CD14-positive monocyte (primary cell): Measurements from ENCODE around the gene SMCO4. TPM values are rescaled to one million over a fixed set of nuclear protein-coding genes. Genes with fewer than 3 reads are reported as not detected.
A peak's percentile ranks its signal among the peaks of the same experiment; 100 is the strongest.

Experiments
- DNase-seq, 3 donors: peaks; one replicate each; pipeline ENCODE4 v3.0.0-alpha.2; 2011 to 2022
- H2AFZ ChIP-seq: 2 replicates; pipeline ENCODE4 v1.6.0; 2012; ENCODE audit warnings: mild to moderate bottlenecking, low read depth, low read length, inconsistent platforms; ENCODE audit not compliant: insufficient read depth, poor library complexity, severe bottlenecking
- H3K27ac ChIP-seq, 2 donors: 1 replicate in 1 of 2; 2 replicates in 1 of 2; pipeline ENCODE4 v1.5.1; 2012 to 2013; ENCODE audit warnings: low read length in 2 of 2, control low read depth in 1 of 2, inconsistent platforms in 1 of 2, low read depth in 1 of 2, mild to moderate bottlenecking in 1 of 2
- H3K27me3 ChIP-seq, 2 donors: one replicate each; pipeline versions ENCODE4 v1.6.0 to v1.6.1; 2011 to 2013; ENCODE audit warnings: low read length in 2 of 2; ENCODE audit not compliant: control insufficient read depth in 2 of 2, insufficient read depth in 2 of 2
- H3K36me3 ChIP-seq, 2 donors: replicated peaks in 1 of 2; 1 replicate in 1 of 2; 2 replicates in 1 of 2; pipeline versions ENCODE4 v1.5.1 to v1.6.1; 2012 to 2013; ENCODE audit warnings: low read length in 2 of 2, control low read depth in 1 of 2, inconsistent platforms in 1 of 2, mild to moderate bottlenecking in 1 of 2; ENCODE audit not compliant: insufficient read depth in 2 of 2, control insufficient read depth in 1 of 2
- H3K4me1 ChIP-seq, 2 donors: 1 replicate in 1 of 2; 2 replicates in 1 of 2; pipeline versions ENCODE4 v1.5.1 to v1.6.1; 2012 to 2013; ENCODE audit warnings: low read length in 2 of 2, control low read depth in 1 of 2, inconsistent platforms in 1 of 2, mild to moderate bottlenecking in 1 of 2, moderate library complexity in 1 of 2; ENCODE audit not compliant: insufficient read depth in 2 of 2, control insufficient read depth in 1 of 2
- H3K4me2 ChIP-seq: replicated peaks from 2 replicates; pipeline ENCODE3; 2012; ENCODE audit warnings: low read length, moderate library complexity, mild to moderate bottlenecking; ENCODE audit not compliant: poor library complexity, severe bottlenecking; ENCODE audit errors: extremely low read depth
- H3K4me3 ChIP-seq, 3 experiments: fragments of 200-600 bp in 1 of 3; sonication (generic) in 1 of 3; replicated peaks in 1 of 3; 1 replicate in 2 of 3; 2 replicates in 1 of 3; pipeline ENCODE4 v1.5.1; 2011 to 2013; ENCODE audit warnings: low read length in 3 of 3, mild to moderate bottlenecking in 3 of 3, control low read depth in 2 of 3, low read depth in 2 of 3, inconsistent platforms in 1 of 3, moderate library complexity in 1 of 3
- H3K79me2 ChIP-seq: 2 replicates; pipeline ENCODE4 v1.6.0; 2012; ENCODE audit warnings: mild to moderate bottlenecking, control low read depth, inconsistent platforms, low read length, moderate library complexity; ENCODE audit not compliant: insufficient read depth
- H3K9ac ChIP-seq: 2 replicates; pipeline ENCODE4 v1.6.0; 2017; ENCODE audit warnings: low read length, mild to moderate bottlenecking; ENCODE audit not compliant: insufficient read depth, poor library complexity, severe bottlenecking
- H3K9me3 ChIP-seq, 2 donors: replicated peaks in 1 of 2; 1 replicate in 1 of 2; 2 replicates in 1 of 2; pipeline versions ENCODE4 v1.5.1 to v1.6.1; 2012 to 2013; ENCODE audit warnings: low read length in 2 of 2, control low read depth in 1 of 2; ENCODE audit not compliant: control insufficient read depth in 1 of 2, insufficient read depth in 1 of 2
- H4K20me1 ChIP-seq: 2 replicates; pipeline ENCODE4 v1.6.0; 2012; ENCODE audit warnings: mild to moderate bottlenecking, low read length, control low read depth, moderate library complexity; ENCODE audit not compliant: insufficient read depth
- H3K27ac Mint-ChIP-seq, 7 donors: one replicate each; pipeline ENCODE4 v1.8.0; 2020; ENCODE audit warnings: mild to moderate bottlenecking in 7 of 7, mixed read lengths in 7 of 7, moderate library complexity in 6 of 7, inconsistent platforms in 2 of 7
- H3K27me3 Mint-ChIP-seq, 3 donors: one replicate each; pipeline ENCODE4 v1.8.0; 2021 to 2022; ENCODE audit warnings: low read depth in 3 of 3, mild to moderate bottlenecking in 3 of 3, mixed read lengths in 3 of 3, moderate library complexity in 3 of 3, inconsistent platforms in 1 of 3
- H3K36me3 Mint-ChIP-seq, 2 donors: one replicate each; pipeline ENCODE4 v1.8.0; 2020; ENCODE audit warnings: mixed read lengths in 2 of 2, inconsistent platforms in 1 of 2, mild to moderate bottlenecking in 1 of 2
- H3K4me1 Mint-ChIP-seq: one replicate; pipeline ENCODE4 v1.8.0; 2020; ENCODE audit warnings: mild to moderate bottlenecking, mixed read lengths
- H3K4me3 Mint-ChIP-seq, 2 donors: one replicate each; pipeline ENCODE4 v1.8.0; 2020; ENCODE audit warnings: mild to moderate bottlenecking in 2 of 2, mixed read lengths in 2 of 2, moderate library complexity in 1 of 2
- H3K9me3 Mint-ChIP-seq, 7 donors: one replicate each; pipeline ENCODE4 v1.8.0; 2020 to 2022; ENCODE audit warnings: mixed read lengths in 7 of 7, mild to moderate bottlenecking in 6 of 7, moderate library complexity in 6 of 7, inconsistent platforms in 2 of 7
- WGBS: methylation state at CpG from one replicate; pipeline ENCODE4 v1.1.5; 2013; ENCODE audit warnings: missing lambda C conversion rate; ENCODE audit not compliant: insufficient coverage; 5-methylcytosine and 5-hydroxymethylcytosine counted together
- intact Hi-C, 2 donors: fragments of 100-400 bp; cut with micrococcal nuclease; formaldehyde crosslinking; loops; one replicate each; pipeline versions ENCODE4 v1.15.0 to v1.15.1; 2023
- polyA plus RNA-seq, 3 donors: library from polyadenylated mRNA; depleted of rRNA in 1 of 3; unstranded in 2 of 3; stranded (reverse) in 1 of 3; fragments of 300-500 nt in 2 of 3; fragments of >200 nt in 1 of 3; fragmentation: Illumina TruSeq in 2 of 3; gene quantifications; 1 replicate in 2 of 3; 2 replicates in 1 of 3; pipeline ENCODE4 v1.2.3, GENCODE V29; 2012 to 2021
- TF ChIP-seq, protein P1 (sequence below): fragments of 200-600 bp; IDR thresholded peaks from one replicate; pipeline ENCODE4 v1.8.0; 2022; ENCODE audit warnings: antibody characterized with exemption, mild to moderate bottlenecking

The SMCO4 gene
- polyA plus RNA-seq, 3 donors, result 110 to 242 (median 169) TPM

DNA sequence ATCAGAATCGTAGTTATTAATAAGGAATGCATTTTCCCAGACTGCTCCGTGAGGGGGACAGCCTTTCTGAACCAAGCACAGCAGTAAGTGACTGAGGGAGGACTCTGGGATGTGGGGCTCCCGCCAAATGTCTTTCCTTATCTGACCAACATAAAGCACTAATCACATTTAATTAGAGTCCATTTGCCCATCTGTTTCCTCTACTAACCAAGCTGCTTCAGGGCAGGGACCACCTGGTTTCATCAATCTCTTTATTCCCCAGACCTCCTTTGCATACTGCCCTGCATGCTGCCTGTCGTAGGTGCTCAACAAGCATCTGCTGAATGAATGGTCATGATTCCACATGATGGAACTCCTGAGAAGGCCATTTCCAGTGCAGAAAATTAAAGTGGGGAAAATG, 29.4 kb downstream of the SMCO4 start:
- 80% methylated on average over 1 of the region's 4 CpGs for WGBS
- Mint-ChIP-seq H3K27ac (no peak overlapping the region), H3K4me3 (no peak overlapping the region), H3K9me3 (peaks cover 0 to 11% (median 8%) of the 10 kb centered on the region in 7 donors), H3K4me1 (peaks cover 39% of the 10 kb centered on the region), H3K27me3 (peaks cover 0 to 1% (median 0%) of the 10 kb centered on the region in 3 donors), H3K36me3 (peaks cover 8 to 29% of the 10 kb centered on the region in 2 donors)
- Histone ChIP-seq H3K9ac (no peak overlapping the region), H3K4me2 (no peak overlapping the region), H3K27ac (no peak overlapping the region), H4K20me1 (peaks cover 89% of the 10 kb centered on the region), H3K27me3 (no peaks in the 10 kb centered on the region), H3K4me3 (no peak overlapping the region), H3K9me3 (peaks cover 0 to 3% of the 10 kb centered on the region in 2 donors), H3K79me2 (peaks cover 77% of the 10 kb centered on the region), H3K4me1 (peaks cover 21 to 23% of the 10 kb centered on the region in 2 donors), H3K36me3 (peaks cover 0 to 4% of the 10 kb centered on the region in 2 donors), H2AFZ (no peak overlapping the region)
- intact Hi-C loops, result no loop called here
- no peak for DNase-seq
- TF ChIP-seq, protein P1, sequence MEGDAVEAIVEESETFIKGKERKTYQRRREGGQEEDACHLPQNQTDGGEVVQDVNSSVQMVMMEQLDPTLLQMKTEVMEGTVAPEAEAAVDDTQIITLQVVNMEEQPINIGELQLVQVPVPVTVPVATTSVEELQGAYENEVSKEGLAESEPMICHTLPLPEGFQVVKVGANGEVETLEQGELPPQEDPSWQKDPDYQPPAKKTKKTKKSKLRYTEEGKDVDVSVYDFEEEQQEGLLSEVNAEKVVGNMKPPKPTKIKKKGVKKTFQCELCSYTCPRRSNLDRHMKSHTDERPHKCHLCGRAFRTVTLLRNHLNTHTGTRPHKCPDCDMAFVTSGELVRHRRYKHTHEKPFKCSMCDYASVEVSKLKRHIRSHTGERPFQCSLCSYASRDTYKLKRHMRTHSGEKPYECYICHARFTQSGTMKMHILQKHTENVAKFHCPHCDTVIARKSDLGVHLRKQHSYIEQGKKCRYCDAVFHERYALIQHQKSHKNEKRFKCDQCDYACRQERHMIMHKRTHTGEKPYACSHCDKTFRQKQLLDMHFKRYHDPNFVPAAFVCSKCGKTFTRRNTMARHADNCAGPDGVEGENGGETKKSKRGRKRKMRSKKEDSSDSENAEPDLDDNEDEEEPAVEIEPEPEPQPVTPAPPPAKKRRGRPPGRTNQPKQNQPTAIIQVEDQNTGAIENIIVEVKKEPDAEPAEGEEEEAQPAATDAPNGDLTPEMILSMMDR, result no peak

DNA sequence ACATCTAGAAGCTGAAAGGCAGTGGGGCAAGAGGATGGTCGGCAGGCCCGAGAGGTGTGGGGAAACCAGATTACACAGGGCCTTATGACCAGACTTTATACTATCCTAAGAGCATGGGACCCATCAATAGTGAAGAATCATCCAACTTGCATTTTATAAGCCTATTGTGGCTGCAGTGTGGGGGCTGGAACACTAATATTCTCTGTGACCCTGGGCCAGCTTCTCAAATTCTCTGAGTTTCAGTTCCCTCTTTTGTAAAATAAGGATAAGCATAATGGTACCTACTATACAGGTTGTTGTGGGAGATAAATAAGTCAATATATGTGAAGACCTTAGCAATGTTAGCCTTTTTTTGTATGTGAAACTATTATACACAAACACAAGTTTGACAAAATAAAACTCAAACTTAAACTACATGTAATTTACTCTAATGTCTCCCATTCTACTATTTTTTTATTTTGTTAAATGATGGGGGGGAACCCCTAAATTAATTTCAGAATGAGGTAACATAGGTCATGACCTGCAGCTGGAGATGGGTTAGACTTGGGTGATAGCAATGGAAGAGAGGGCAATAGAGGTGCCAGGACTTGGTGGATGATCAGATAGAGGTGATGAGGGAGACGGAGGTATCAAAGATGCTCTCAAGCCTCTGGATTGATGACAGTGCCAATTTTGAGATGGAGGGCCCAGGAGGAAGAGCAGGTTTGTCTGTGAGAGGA, 30.1 kb downstream of the SMCO4 start:
- H3K27me3 Mint-ChIP-seq, result peaks cover 0 to 1% (median 0%) of the 10 kb centered on the region in 3 donors
- Histone ChIP-seq H3K4me3 (no peak overlapping the region), H3K79me2 (peaks cover 79% of the 10 kb centered on the region), H3K27ac (no peak overlapping the region), H3K9ac (no peak overlapping the region), H3K36me3 (peaks cover 0 to 4% of the 10 kb centered on the region in 2 donors), H4K20me1 (peaks cover 90% of the 10 kb centered on the region), H2AFZ (no peak overlapping the region), H3K4me1 (peaks cover 21 to 23% of the 10 kb centered on the region in 2 donors), H3K27me3 (no peaks in the 10 kb centered on the region), H3K9me3 (peaks cover 0 to 3% of the 10 kb centered on the region in 2 donors), H3K4me2 (no peak overlapping the region)
- 100% methylated on average over 1 of the region's 3 CpGs for WGBS
- peak in 2 of 3 donors; percentile 13 to 21 for DNase-seq
- peaks cover 36% of the 10 kb centered on the region for H3K4me1 Mint-ChIP-seq
- peaks cover 10 to 29% of the 10 kb centered on the region in 2 donors for H3K36me3 Mint-ChIP-seq
- peaks cover 0 to 11% (median 8%) of the 10 kb centered on the region in 7 donors for H3K9me3 Mint-ChIP-seq
- intact Hi-C loops, result no loop called here
- H3K4me3 Mint-ChIP-seq, result peak overlapping the region in 1 of 2 donors; percentile 40
- TF ChIP-seq, protein P1, result no peak
- H3K27ac Mint-ChIP-seq, result peak overlapping the region in 4 of 7 donors; percentile 5 to 56 (median 52)
